Gastroesophageal sphincter (tissue), 4 donors: ENCODE results near the gene CYP51A1. TPM values are rescaled to one million over a fixed set of nuclear protein-coding genes. Genes with fewer than 3 reads are reported as not detected.

ENCODE experiments used
- ATAC-seq: fragments of 150-250 bp; one replicate; pipeline ENCODE4 v1.9.1; 2016; ENCODE audit warnings: mild to moderate bottlenecking, moderate library complexity
- H3K27ac ChIP-seq, 4 donors: fragments of 200-600 bp; sonication (generic) in 3 of 4; 1 replicate in 3 of 4; 2 replicates in 1 of 4; pipeline ENCODE4 v1.5.1; 2016 to 2019
- H3K27me3 ChIP-seq: fragments of 200-600 bp; sonication (generic); one replicate; pipeline ENCODE4 v1.5.1; 2019
- H3K36me3 ChIP-seq, 2 donors: fragments of 200-600 bp; sonication (generic); one replicate each; pipeline ENCODE4 v1.5.1; 2019; ENCODE audit warnings: control low read depth in 1 of 2
- H3K4me1 ChIP-seq, 3 donors: fragments of 200-600 bp; sonication (generic); 1 replicate in 2 of 3; 2 replicates in 1 of 3; pipeline ENCODE4 v1.5.1; 2016 to 2019; ENCODE audit warnings: control low read depth in 2 of 3
- H3K4me3 ChIP-seq, 2 donors: fragments of 200-600 bp; sonication (generic); one replicate each; pipeline ENCODE4 v1.5.1; 2019; ENCODE audit warnings: mild to moderate bottlenecking in 1 of 2, moderate library complexity in 1 of 2
- H3K9me3 ChIP-seq, 3 donors: fragments of 200-600 bp; sonication (generic); one replicate each; pipeline ENCODE4 v1.5.1; 2017 to 2019; ENCODE audit warnings: control low read depth in 2 of 3
- CTCF ChIP-seq, 4 experiments: fragments of 200-600 bp in 2 of 4; fragments of 450-650 bp in 2 of 4; sonication (generic) in 1 of 4; IDR thresholded peaks; one replicate each; pipeline ENCODE4 v1.5.1; 2017 to 2019; ENCODE audit warnings: antibody characterized with exemption in 4 of 4, mild to moderate bottlenecking in 2 of 4, moderate library complexity in 2 of 4
- EP300 ChIP-seq: sonication (generic); formaldehyde crosslinking; IDR thresholded peaks from one replicate; pipeline ENCODE4 v1.6.1; 2017; ENCODE audit warnings: antibody characterized with exemption, mild to moderate bottlenecking
- POLR2A ChIP-seq, 2 donors: fragments of 450-650 bp; IDR thresholded peaks; one replicate each; pipeline ENCODE4 v1.6.1; 2017; ENCODE audit warnings: antibody characterized with exemption in 2 of 2, mild to moderate bottlenecking in 2 of 2, moderate library complexity in 1 of 2
- POLR2AphosphoS5 ChIP-seq: sonication (generic); formaldehyde crosslinking; IDR thresholded peaks from one replicate; pipeline ENCODE4 v1.6.1; 2017; ENCODE audit warnings: antibody characterized with exemption
- WGBS, 2 donors: methylation state at CpG; one replicate each; pipeline ENCODE4 v1.1.5; 2018; ENCODE audit warnings: low coverage in 1 of 2; 5-methylcytosine and 5-hydroxymethylcytosine counted together
- total RNA-seq, 4 donors: library from RNA; depleted of rRNA; stranded (reverse); fragments of >200 nt; gene quantifications; one replicate each; pipeline ENCODE4 v1.1.0, GENCODE V29; 2016

The CYP51A1 gene
- total RNA-seq, 4 donors from 2014 or later = 27.7 to 48.3 (median 37.9) TPM

- Histone ChIP-seq H3K36me3 (peaks cover 0 to 9% of the 10 kb centered on the region in 2 donors), H3K4me1 (peaks cover 0 to 30% (median 0%) of the 10 kb centered on the region in 3 donors), H3K4me3 (peak overlapping the region; percentile 85 to 92), H3K27me3 (no peaks in the 10 kb centered on the region), H3K27ac (peak overlapping the region; percentile 84 to 97 (median 96)), H3K9me3 (no peaks in the 10 kb centered on the region)
- 23 to 61% methylated on average over 7 to 21 of the region's 21 CpGs for WGBS, 2 donors
- TF ChIP-seq EP300 (no peak), POLR2A (IDR thresholded peaks at IDR 0.05) (no peak), CTCF (IDR thresholded peaks at IDR 0.05) (no peak), POLR2AphosphoS5 (no peak)
- no peak for ATAC-seq
These were observed 994 bp upstream of the CYP51A1 start for GRCh38 chr7:92135052-92135889.

GRCh38 chr7:92133737-92134270, 473 bp downstream of the CYP51A1 start:
- peak overlapping the region; percentile 84 to 97 (median 96) for H3K27ac ChIP-seq

DNA sequence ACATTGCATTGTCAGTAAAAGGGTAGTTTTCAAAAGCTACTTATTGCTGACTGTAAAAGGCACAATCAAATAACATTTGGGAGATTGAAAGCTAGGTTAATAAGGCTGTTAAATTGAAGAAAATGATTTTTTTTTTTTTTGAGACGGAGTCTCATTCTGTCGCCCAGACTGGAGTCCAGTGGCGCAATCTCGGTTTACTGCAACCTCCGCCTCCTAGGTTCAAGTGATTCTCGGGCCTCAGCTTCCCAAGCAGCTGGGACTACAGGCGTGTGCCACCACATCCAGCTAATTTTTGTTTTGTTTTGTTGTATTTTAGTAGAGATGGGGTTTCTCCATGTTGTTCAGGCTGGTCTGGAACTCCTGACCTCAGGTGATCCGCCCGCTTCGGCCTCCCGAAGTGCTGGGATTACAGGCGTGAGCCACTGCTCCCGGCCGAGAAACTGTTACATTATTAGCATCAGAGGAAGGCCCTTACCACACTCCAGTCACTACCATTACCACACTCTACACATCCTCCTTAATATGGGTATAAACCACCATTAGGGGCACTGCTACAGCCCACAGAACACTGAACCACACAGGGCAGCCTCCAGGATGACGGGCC, 1.0 kb downstream of the CYP51A1 start:
- peaks cover 0 to 26% of the 10 kb centered on the region in 2 donors for H3K36me3 ChIP-seq
- H3K27me3 ChIP-seq = no peaks in the 10 kb centered on the region
- peak overlapping the region; percentile 85 to 92 for H3K4me3 ChIP-seq
- no peaks in the 10 kb centered on the region for H3K9me3 ChIP-seq
- 17 to 36% methylated on average over 6 to 14 of the region's 15 CpGs for WGBS, 2 donors
- peak; percentile 3 for ATAC-seq
- TF ChIP-seq POLR2A (IDR thresholded peaks at IDR 0.05) = no peak
- no peak for TF ChIP-seq EP300
- peak overlapping the region; percentile 84 to 97 (median 96) for H3K27ac ChIP-seq
- peaks cover 0 to 30% (median 0%) of the 10 kb centered on the region in 3 donors for H3K4me1 ChIP-seq

More at GRCh38 chr7:92133737-92134270, 473 bp downstream of the CYP51A1 start:
- Histone ChIP-seq H3K36me3 (peaks cover 0 to 20% of the 10 kb centered on the region in 2 donors), H3K9me3 (no peaks in the 10 kb centered on the region), H3K27me3 (no peaks in the 10 kb centered on the region), H3K4me3 (peak overlapping the region; percentile 85 to 92), H3K4me1 (peaks cover 0 to 30% (median 0%) of the 10 kb centered on the region in 3 donors)
- no peak for TF ChIP-seq POLR2A (IDR thresholded peaks at IDR 0.05)
- no peak for TF ChIP-seq POLR2AphosphoS5
- no peak for TF ChIP-seq EP300
- peak; percentile 72 to 93 (median 82) for TF ChIP-seq CTCF (IDR thresholded peaks at IDR 0.05)
- WGBS, 2 donors = no CpG with 5 or more reads among the region's 42 CpGs
- ATAC-seq = peak; percentile 61

DNA sequence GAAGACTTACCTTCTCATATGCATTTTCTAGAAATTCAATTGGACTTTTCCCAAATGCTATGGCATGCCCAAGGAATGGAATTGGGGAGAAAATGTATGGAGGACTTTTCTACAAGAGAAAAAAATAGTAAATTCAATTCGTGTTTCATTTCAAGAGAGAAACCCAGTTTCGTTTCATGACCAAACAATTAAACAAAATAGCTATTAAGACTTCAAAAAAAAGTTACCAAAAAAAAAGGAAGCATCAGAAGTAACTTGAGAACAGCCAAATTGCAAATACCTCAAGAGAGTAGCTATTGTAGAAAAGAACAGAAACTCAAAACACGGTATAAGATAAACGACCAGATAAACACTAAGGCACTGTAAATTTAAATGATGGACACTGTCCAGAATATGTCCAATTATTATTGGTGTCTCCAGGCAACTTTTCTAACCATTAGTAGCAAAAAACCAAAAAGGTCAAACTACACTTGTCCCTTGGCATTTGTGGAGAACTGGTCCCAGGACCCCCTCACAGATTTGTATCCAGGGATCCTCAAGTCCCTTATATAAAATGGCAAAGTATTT, 2.4 kb downstream of the CYP51A1 start:
- H3K4me3 ChIP-seq = no peak overlapping the region
- ATAC-seq = no peak
- no peaks in the 10 kb centered on the region for H3K9me3 ChIP-seq
- TF ChIP-seq POLR2AphosphoS5 = no peak
- no peak for TF ChIP-seq CTCF (IDR thresholded peaks at IDR 0.05)
- no peak for TF ChIP-seq EP300
- no peak for TF ChIP-seq POLR2A (IDR thresholded peaks at IDR 0.05)
- 39 to 43% methylated on average over 4 of the region's 4 CpGs for whole genome bisulfite sequencing, 2 donors
- H3K4me1 ChIP-seq = peaks cover 0 to 30% (median 0%) of the 10 kb centered on the region in 3 donors
- H3K27ac ChIP-seq = no peak overlapping the region
- peaks cover 0 to 40% of the 10 kb centered on the region in 2 donors for H3K36me3 ChIP-seq
- no peaks in the 10 kb centered on the region for H3K27me3 ChIP-seq

DNA sequence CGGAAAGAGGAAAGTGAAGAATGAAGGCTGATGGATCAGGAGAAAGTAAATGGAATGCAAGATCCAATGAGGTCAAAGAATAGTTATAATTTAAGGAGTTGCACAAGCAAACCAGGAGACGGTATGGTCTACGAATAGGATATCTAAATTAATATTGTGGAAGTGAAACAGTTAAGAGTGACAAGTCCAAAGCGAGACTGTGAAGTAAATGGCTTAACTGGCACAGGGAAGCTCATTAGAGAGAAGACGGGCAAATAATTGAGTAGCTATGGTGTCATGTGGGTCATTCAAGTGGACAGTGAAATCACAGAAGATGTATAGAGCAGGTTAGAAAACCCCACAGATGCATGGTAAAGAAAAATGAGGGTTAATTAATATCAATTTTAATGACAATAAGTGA, 3.2 kb downstream of the CYP51A1 start:
- Histone ChIP-seq H3K4me3 (no peak overlapping the region), H3K9me3 (no peaks in the 10 kb centered on the region), H3K27ac (no peak overlapping the region), H3K27me3 (no peaks in the 10 kb centered on the region), H3K4me1 (peaks cover 0 to 30% (median 0%) of the 10 kb centered on the region in 3 donors), H3K36me3 (peaks cover 0 to 47% of the 10 kb centered on the region in 2 donors)
- no peak for TF ChIP-seq POLR2AphosphoS5
- TF ChIP-seq POLR2A (IDR thresholded peaks at IDR 0.05) = no peak
- no peak for TF ChIP-seq EP300
- no peak for TF ChIP-seq CTCF (IDR thresholded peaks at IDR 0.05)
- WGBS, 2 donors = 77 to 90% methylated on average over 4 to 5 of the region's 5 CpGs
- no peak for ATAC-seq
